ENCODE data around the gene TREML4.
A peak's percentile ranks its signal among the peaks of the same experiment; 100 is the strongest.

TREML4 gene

GRCh38 chr6:41197234-41197633 lies 30.9 kb upstream of the TREML4 start:
- Mint-ChIP-seq H3K4me1 (peaks cover 54% of the 10 kb centered on the region), H3K9me3 (no peaks in the 10 kb centered on the region), H3K27me3 (no peaks in the 10 kb centered on the region), H3K4me3 (no peak overlapping the region), H3K36me3 (ENCODE audit: low read depth) (peaks cover 3% of the 10 kb centered on the region), H3K27ac (no peak overlapping the region)
- ATAC-seq = no peak
- DNase-seq = no peak

- no peak for DNase-seq
- Mint-ChIP-seq H3K36me3 (ENCODE audit: low read depth) (peaks cover 3% of the 10 kb centered on the region), H3K27me3 (no peaks in the 10 kb centered on the region)
Observed at GRCh38 chr6:41199552-41200246, 28.4 kb upstream of the TREML4 start.

GRCh38 chr6:41200296-41200900 lies 27.8 kb upstream of the TREML4 start:
- Mint-ChIP-seq H3K4me1 (peaks cover 53% of the 10 kb centered on the region), H3K36me3 (ENCODE audit: low read depth) (no peaks in the 10 kb centered on the region), H3K27me3 (no peaks in the 10 kb centered on the region), H3K9me3 (no peaks in the 10 kb centered on the region), H3K4me3 (peak overlapping the region; percentile 70), H3K27ac (peak overlapping the region; percentile 87)
- peak; percentile 33 for ATAC-seq
- peak; percentile 58 for DNase-seq

More at GRCh38 chr6:41199552-41200246, 28.4 kb upstream of the TREML4 start:
- Mint-ChIP-seq H3K4me1 (peaks cover 59% of the 10 kb centered on the region), H3K9me3 (no peaks in the 10 kb centered on the region), H3K4me3 (peak overlapping the region; percentile 70), H3K27ac (peak overlapping the region; percentile 87)
- peak; percentile 58 for ATAC-seq

GRCh38 chr6:41200901-41201763 lies 27.0 kb upstream of the TREML4 start, which contains the start of gene TREML2:
Gene TREML2 (minus strand): TSS chr6:41201149. CDS start chr6:41201008, 141 bp downstream.
- H3K27ac Mint-ChIP-seq = peak within 1 kb of the TSS; percentile 87
- H3K9me3 Mint-ChIP-seq = no peaks in the 10 kb centered on the region
- no peaks in the 10 kb centered on the region for H3K36me3 Mint-ChIP-seq (ENCODE audit: low read depth)
- DNase-seq (peak; percentile 46), ATAC-seq (peak; percentile 59)
- no peaks in the 10 kb centered on the region for H3K27me3 Mint-ChIP-seq
- peaks cover 52% of the 10 kb centered on the region for H3K4me1 Mint-ChIP-seq
- peak within 1 kb of the TSS; percentile 70 for H3K4me3 Mint-ChIP-seq

GRCh38 chr6:41201764-41202173 lies 26.4 kb upstream of the TREML4 start:
- Mint-ChIP-seq H3K27ac (peak overlapping the region; percentile 87), H3K36me3 (ENCODE audit: low read depth) (no peaks in the 10 kb centered on the region), H3K9me3 (no peaks in the 10 kb centered on the region), H3K27me3 (no peaks in the 10 kb centered on the region), H3K4me1 (peaks cover 50% of the 10 kb centered on the region), H3K4me3 (peak overlapping the region; percentile 70)
- DNase-seq (no peak), ATAC-seq (no peak)

GRCh38 chr6:41204156-41204555 lies 24.0 kb upstream of the TREML4 start:
- Mint-ChIP-seq H3K27me3 (no peaks in the 10 kb centered on the region), H3K4me3 (no peak overlapping the region), H3K36me3 (ENCODE audit: low read depth) (peaks cover 2% of the 10 kb centered on the region), H3K9me3 (no peaks in the 10 kb centered on the region), H3K4me1 (peaks cover 51% of the 10 kb centered on the region), H3K27ac (no peak overlapping the region)
- ATAC-seq (no peak), DNase-seq (no peak)

GRCh38 chr6:41208439-41209106 lies 19.6 kb upstream of the TREML4 start:
- Mint-ChIP-seq H3K4me3 (no peak overlapping the region), H3K9me3 (no peaks in the 10 kb centered on the region)

GRCh38 chr6:41209547-41210320 lies 18.4 kb upstream of the TREML4 start:
- Mint-ChIP-seq H3K9me3 (peaks cover 7% of the 10 kb centered on the region), H3K4me3 (no peak overlapping the region), H3K27ac (no peak overlapping the region), H3K27me3 (no peaks in the 10 kb centered on the region), H3K4me1 (peaks cover 18% of the 10 kb centered on the region), H3K36me3 (ENCODE audit: low read depth) (peaks cover 2% of the 10 kb centered on the region)
- ATAC-seq (no peak), DNase-seq (no peak)

More at GRCh38 chr6:41208439-41209106, 19.6 kb upstream of the TREML4 start:
- no peaks in the 10 kb centered on the region for H3K27me3 Mint-ChIP-seq
- peaks cover 2% of the 10 kb centered on the region for H3K36me3 Mint-ChIP-seq (ENCODE audit: low read depth)
- peak overlapping the region; percentile 53 for H3K27ac Mint-ChIP-seq
- peaks cover 18% of the 10 kb centered on the region for H3K4me1 Mint-ChIP-seq
- DNase-seq (no peak), ATAC-seq (no peak)

- no peaks in the 10 kb centered on the region for H3K27me3 Mint-ChIP-seq
- H3K27ac Mint-ChIP-seq = no peak overlapping the region
Observed at GRCh38 chr6:41214559-41215238, 13.4 kb upstream of the TREML4 start.

GRCh38 chr6:41215777-41216176 lies 12.4 kb upstream of the TREML4 start:
- no peak for DNase-seq
- no peak for ATAC-seq
- peaks cover 13% of the 10 kb centered on the region for H3K9me3 Mint-ChIP-seq
- no peak overlapping the region for H3K27ac Mint-ChIP-seq
- no peak overlapping the region for H3K4me3 Mint-ChIP-seq
- H3K36me3 Mint-ChIP-seq (ENCODE audit: low read depth) = no peaks in the 10 kb centered on the region
- H3K27me3 Mint-ChIP-seq = no peaks in the 10 kb centered on the region
- no peaks in the 10 kb centered on the region for H3K4me1 Mint-ChIP-seq

More at GRCh38 chr6:41214559-41215238, 13.4 kb upstream of the TREML4 start:
- Mint-ChIP-seq H3K36me3 (ENCODE audit: low read depth) (no peaks in the 10 kb centered on the region), H3K4me3 (no peak overlapping the region), H3K9me3 (peaks cover 13% of the 10 kb centered on the region), H3K4me1 (peaks cover 2% of the 10 kb centered on the region)
- DNase-seq (no peak), ATAC-seq (no peak)

GRCh38 chr6:41216616-41217015 lies 11.5 kb upstream of the TREML4 start:
- Mint-ChIP-seq H3K4me1 (no peaks in the 10 kb centered on the region), H3K27ac (no peak overlapping the region), H3K27me3 (no peaks in the 10 kb centered on the region), H3K9me3 (peaks cover 13% of the 10 kb centered on the region), H3K36me3 (ENCODE audit: low read depth) (no peaks in the 10 kb centered on the region), H3K4me3 (no peak overlapping the region)
- no peak for ATAC-seq
- DNase-seq = no peak

- Mint-ChIP-seq H3K27me3 (no peaks in the 10 kb centered on the region), H3K4me1 (peaks cover 2% of the 10 kb centered on the region), H3K36me3 (ENCODE audit: low read depth) (no peaks in the 10 kb centered on the region), H3K9me3 (no peaks in the 10 kb centered on the region), H3K4me3 (no peak overlapping the region), H3K27ac (no peak overlapping the region)
- no peak for ATAC-seq
- no peak for DNase-seq
Observed at GRCh38 chr6:41222045-41222444, 6.1 kb upstream of the TREML4 start.

GRCh38 chr6:41222513-41222912 lies 5.6 kb upstream of the TREML4 start:
- H3K27ac Mint-ChIP-seq = no peak overlapping the region
- peaks cover 2% of the 10 kb centered on the region for H3K4me1 Mint-ChIP-seq
- no peaks in the 10 kb centered on the region for H3K9me3 Mint-ChIP-seq
- DNase-seq (no peak), ATAC-seq (no peak)
- H3K4me3 Mint-ChIP-seq = no peak overlapping the region
- H3K36me3 Mint-ChIP-seq (ENCODE audit: low read depth) = no peaks in the 10 kb centered on the region
- no peaks in the 10 kb centered on the region for H3K27me3 Mint-ChIP-seq

Measured in activated naive CD8-positive, alpha-beta T cell treated with anti-CD3 and anti-CD28 coated beads, Interleukin-2, amount 50 U/mL, for 24 hours (primary cell).